Endothelial cell of umbilical vein (primary cell): Measurements from ENCODE around the gene TMEM87A. TPM values are rescaled to one million over a fixed set of nuclear protein-coding genes. Genes with fewer than 3 reads are reported as not detected.

ENCODE experiments used
- BruUV-seq: library from RNA; stranded (reverse); fragments of 400-500 nt; replicated peaks from 2 replicates; lab custom pipeline; 2021; lab: Mats Ljungman, UMichigan
- CTCF ChIA-PET: fragments of 300-600, 350-600 bp; sonication (Branson Sonifier 250); formaldehyde crosslinking; loops from one replicate; lab custom pipeline; 2021; ENCODE audit warnings: antibody characterized with exemption, inconsistent platforms; lab: Charles Lee
- POLR2A ChIA-PET: fragments of 300-600, 350-600 bp; sonication (Branson Sonifier 250); formaldehyde crosslinking; loops from one replicate; lab custom pipeline; 2021; ENCODE audit warnings: antibody characterized with exemption, inconsistent platforms; lab: Charles Lee
- DNase-seq: peaks from one replicate; pipeline ENCODE4 v3.0.0-alpha.2; 2011; ENCODE audit warnings: low read depth, low spot score
- FAIRE-seq: peaks from 2 replicates; lab custom pipeline; 2011; peaks lifted over from hg19 to GRCh38; lab: Jason Lieb, UNC
- H2AFZ ChIP-seq: 2 replicates; pipeline ENCODE4 v1.6.0; 2012; ENCODE audit warnings: low read depth, low read length, control low read depth, inconsistent platforms
- H3K27ac ChIP-seq: 2 replicates; pipeline ENCODE4 v1.5.1; 2011; ENCODE audit warnings: low read depth, mild to moderate bottlenecking, control low read depth, low read length, moderate library complexity; ENCODE audit not compliant: insufficient read depth
- H3K27me3 ChIP-seq, 2 experiments: 2 replicates each; pipeline versions ENCODE4 v1.6.0 to v1.6.1; 2011; ENCODE audit warnings: low read length in 2 of 2, mixed read lengths in 1 of 2; ENCODE audit not compliant: control insufficient read depth in 2 of 2, insufficient read depth in 2 of 2
- H3K36me3 ChIP-seq, 2 experiments: 2 replicates in 1 of 2; 3 replicates in 1 of 2; pipeline ENCODE4 v1.5.1; 2011; ENCODE audit warnings: low read length in 2 of 2, mild to moderate bottlenecking in 1 of 2, moderate library complexity in 1 of 2; ENCODE audit not compliant: control insufficient read depth in 2 of 2, insufficient read depth in 2 of 2; ENCODE audit errors: extremely low read depth in 1 of 2
- H3K4me1 ChIP-seq: 3 replicates; pipeline ENCODE4 v1.5.1; 2011; ENCODE audit warnings: mild to moderate bottlenecking, low read length; ENCODE audit not compliant: control insufficient read depth, insufficient read depth; ENCODE audit errors: extremely low read depth
- H3K4me2 ChIP-seq: 2 replicates; pipeline ENCODE4 v1.6.1; 2011; ENCODE audit warnings: low read length, control low read depth, mixed read lengths; ENCODE audit not compliant: insufficient read depth
- H3K4me3 ChIP-seq, 3 experiments: fragments of 200-600 bp in 1 of 3; sonication (generic), shearing (Covaris generic) in 1 of 3; replicated peaks in 1 of 3; 2 replicates each; pipeline ENCODE4 v1.5.1; 2011 to 2016; ENCODE audit warnings: control low read depth in 3 of 3, low read length in 3 of 3, mild to moderate bottlenecking in 2 of 3, inconsistent platforms in 1 of 3, low read depth in 1 of 3, moderate library complexity in 1 of 3; ENCODE audit not compliant: insufficient read depth in 1 of 3
- H3K79me2 ChIP-seq: 2 replicates; pipeline ENCODE4 v1.6.0; 2012; ENCODE audit warnings: low read length, inconsistent platforms; ENCODE audit not compliant: control insufficient read depth, insufficient read depth
- H3K9ac ChIP-seq: replicated peaks from 2 replicates; pipeline ENCODE3; 2011; ENCODE audit warnings: low read length, control low read depth; ENCODE audit not compliant: insufficient read depth; ENCODE audit errors: extremely low read depth
- H3K9me1 ChIP-seq: replicated peaks from 3 replicates; pipeline ENCODE4 v1.6.0; 2011; ENCODE audit warnings: mild to moderate bottlenecking, low read length; ENCODE audit not compliant: control insufficient read depth, insufficient read depth; ENCODE audit errors: extremely low read depth
- H3K9me3 ChIP-seq: replicated peaks from 2 replicates; pipeline ENCODE4 v1.5.1; 2012; ENCODE audit warnings: low read length, inconsistent platforms; ENCODE audit not compliant: control insufficient read depth, insufficient read depth
- H4K20me1 ChIP-seq: replicated peaks from 2 replicates; pipeline ENCODE3; 2011; ENCODE audit warnings: mild to moderate bottlenecking, low read length; ENCODE audit not compliant: control insufficient read depth, insufficient read depth; ENCODE audit errors: extremely low read depth
- CTCF ChIP-seq, 2 donors: IDR thresholded peaks; 1 replicate in 1 of 2; 2 replicates in 1 of 2; pipeline ENCODE4 v1.5.1; 2011; ENCODE audit warnings: low read length in 2 of 2, mild to moderate bottlenecking in 2 of 2, moderate library complexity in 2 of 2, control low read depth in 1 of 2, inconsistent platforms in 1 of 2, low read depth in 1 of 2; ENCODE audit not compliant: insufficient read depth in 1 of 2; ENCODE audit errors: extremely low read depth in 1 of 2
- EZH2 ChIP-seq: IDR thresholded peaks from 2 replicates; pipeline ENCODE4 v1.6.1; 2012; ENCODE audit warnings: borderline replicate concordance, low read depth, mild to moderate bottlenecking, moderate library complexity, low read length, inconsistent platforms; ENCODE audit not compliant: severe bottlenecking
- FOS ChIP-seq: IDR thresholded peaks from 2 replicates; pipeline ENCODE4 v1.6.1; 2011; ENCODE audit warnings: mild to moderate bottlenecking, low read length, moderate library complexity, borderline replicate concordance; ENCODE audit not compliant: insufficient read depth
- GATA2 ChIP-seq: IDR thresholded peaks from 2 replicates; pipeline ENCODE4 v1.7.0; 2011; ENCODE audit warnings: low read depth, mild to moderate bottlenecking, moderate library complexity, mixed read lengths, low read length; ENCODE audit not compliant: insufficient read length, insufficient read depth
- JUN ChIP-seq: IDR thresholded peaks from 2 replicates; pipeline ENCODE4 v1.6.1; 2011; ENCODE audit warnings: borderline replicate concordance, low read depth; ENCODE audit not compliant: insufficient read length, insufficient read depth
- MAX ChIP-seq: IDR thresholded peaks from 2 replicates; pipeline ENCODE4 v1.6.1; 2011; ENCODE audit not compliant: insufficient read depth, insufficient read length
- MYC ChIP-seq: IDR thresholded peaks from one replicate; pipeline ENCODE4 v1.6.1; 2011; ENCODE audit warnings: mild to moderate bottlenecking, low read depth, low read length
- POLR2A ChIP-seq: IDR thresholded peaks from 2 replicates; pipeline ENCODE4 v1.6.1; 2012; ENCODE audit warnings: low read depth, mild to moderate bottlenecking, control low read depth, low read length
- POLR2AphosphoS5 ChIP-seq: IDR thresholded peaks from 2 replicates; pipeline ENCODE4 v1.6.1; 2012; ENCODE audit warnings: low read depth, mild to moderate bottlenecking, control low read depth, low read length, moderate library complexity; ENCODE audit not compliant: insufficient read depth
- dilution Hi-C: fragments of 300-500 bp; cut with MboI; formaldehyde crosslinking; loops from one replicate; pipeline ENCODE4 v1.15.0; 2019; ENCODE audit warnings: low sequenced_read_pairs; ENCODE audit not compliant: extremely low pct_ligation_motif_present
- intact Hi-C: fragments of 100-400 bp; cut with micrococcal nuclease; formaldehyde crosslinking; loops from one replicate; pipeline ENCODE4 v1.10.0; 2022
- polyA plus RNA-seq, 4 experiments: library from polyadenylated mRNA; depleted of rRNA in 3 of 4; stranded (reverse) in 3 of 4; unstranded in 1 of 4; fragments of >200 nt; gene quantifications; 2 replicates each; pipeline versions ENCODE4 v1.2.1 to v1.2.3, GENCODE V29; 2011 to 2012; ENCODE audit warnings: missing spikeins in 1 of 4
- total RNA-seq: library from RNA; stranded (reverse); gene quantifications from 2 replicates; pipeline ENCODE4 v1.2.3, GENCODE V29; 2021

Gene TMEM87A
- total and polyA plus RNA-seq, 2 donors (not counting 3 experiments of a cell fraction or from before 2014, with no cell fraction given), result 22.3 to 41.1 TPM

GRCh38 chr15:42232606-42233005, 40.6 kb downstream of the TMEM87A start:
- BruUV-seq, result no TSS peak
- H2AFZ ChIP-seq, result no peak overlapping the region
- H3K36me3 ChIP-seq, result peaks cover 3 to 22% of the 10 kb centered on the region in 2 experiments
- H3K9me1 ChIP-seq, result no peaks in the 10 kb centered on the region
- dilution Hi-C loops (no loop called here), intact Hi-C loops (no loop called here)
- TF ChIP-seq FOS, result no peak
- TF ChIP-seq GATA2, result no peak
- TF ChIP-seq MAX, result no peak
- TF ChIP-seq POLR2A, result no peak
- TF ChIP-seq EZH2, result no peak
- no peak for TF ChIP-seq MYC
- TF ChIP-seq CTCF (IDR thresholded peaks at IDR 0.05; ENCODE audit: extremely low read depth in 1 of 2, insufficient read depth in 1 of 2, low read depth in 1 of 2, low read length in 2 of 2), result no peak
- TF ChIP-seq JUN, result no peak
- no peak for TF ChIP-seq POLR2AphosphoS5
- no peak overlapping the region for H3K27ac ChIP-seq
- no peaks in the 10 kb centered on the region for H3K9me3 ChIP-seq
- no peak for DNase-seq
- no peaks in the 10 kb centered on the region for H3K27me3 ChIP-seq
- no peaks in the 10 kb centered on the region for H4K20me1 ChIP-seq
- no peak overlapping the region for H3K4me3 ChIP-seq
- H3K4me1 ChIP-seq, result no peaks in the 10 kb centered on the region
- H3K9ac ChIP-seq, result no peak overlapping the region
- CTCF ChIA-PET, result interaction anchor here (0.7 kb wide), 1 partner anchor 152 kb away, joined by 3 read pairs; no protein-coding TSS in a partner anchor
- H3K79me2 ChIP-seq, result no peaks in the 10 kb centered on the region
- POLR2A ChIA-PET, result no interaction called here
- no peak for FAIRE-seq
- no peak overlapping the region for H3K4me2 ChIP-seq
